PC-9 (cell line): ENCODE data around the gene APOL2. TPM values are rescaled to one million over a fixed set of nuclear protein-coding genes. Genes with fewer than 3 reads are reported as not detected.
"Not testable (repeated sequence)": the region's sequence is repeated elsewhere in the genome, so short reads cannot be mapped to it uniquely, and the experiment has no call there.

ENCODE experiments used
- BruUV-seq: library from RNA; stranded (reverse); fragments of 400-500 nt; replicated peaks from 2 replicates; lab custom pipeline; 2021; lab: Mats Ljungman, UMichigan
- CTCF ChIA-PET: fragments of 300-600 bp; sonication (Branson Sonifier 250); formaldehyde crosslinking; loops from one replicate; lab custom pipeline; 2022; ENCODE audit warnings: antibody characterized with exemption; lab: Charles Lee
- POLR2A ChIA-PET: fragments of 300-600 bp; sonication (Branson Sonifier 250); formaldehyde crosslinking; loops from one replicate; lab custom pipeline; 2022; ENCODE audit warnings: antibody characterized with exemption; ENCODE audit not compliant: unreplicated experiment; lab: Charles Lee
- DNase-seq, 2 experiments: peaks; one replicate each; pipeline versions ENCODE4 v3.0.0 to v3.0.0-alpha.2; 2015 to 2022; ENCODE audit warnings: mixed read lengths in 1 of 2
- H2AFZ ChIP-seq: fragments of 200-600 bp; sonication (generic); 2 replicates; pipeline ENCODE4 v1.8.1; 2017; ENCODE audit warnings: antibody characterized with exemption
- H3F3A ChIP-seq: fragments of 200-600 bp; sonication (generic); 2 replicates; pipeline ENCODE4 v1.8.1; 2017; ENCODE audit warnings: antibody characterized with exemption, mild to moderate bottlenecking, low read depth; ENCODE audit not compliant: insufficient read depth
- H3K27ac ChIP-seq: fragments of 200-600 bp; sonication (generic); 2 replicates; pipeline ENCODE4 v1.6.1; 2016; ENCODE audit warnings: mixed run types
- H3K27me3 ChIP-seq: fragments of 200-600 bp; sonication (generic); 2 replicates; pipeline ENCODE4 v1.6.1; 2016; ENCODE audit warnings: low read depth, mixed run types; ENCODE audit not compliant: insufficient read depth
- H3K36me3 ChIP-seq: fragments of 200-600 bp; sonication (generic); 2 replicates; pipeline ENCODE4 v1.6.1; 2016; ENCODE audit warnings: low read depth, mixed run types
- H3K4me1 ChIP-seq: fragments of 200-600 bp; sonication (generic); replicated peaks from 2 replicates; pipeline ENCODE4 v1.6.1; 2016; ENCODE audit warnings: mixed run types; ENCODE audit not compliant: insufficient read depth
- H3K4me2 ChIP-seq: fragments of 200-600 bp; sonication (generic); 2 replicates; pipeline ENCODE4 v1.6.1; 2017; ENCODE audit warnings: mixed run types
- H3K4me3 ChIP-seq: fragments of 200-600 bp; sonication (generic); 2 replicates; pipeline ENCODE4 v1.6.1; 2016; ENCODE audit warnings: mixed run types
- H3K79me2 ChIP-seq: fragments of 200-600 bp; sonication (generic); 2 replicates; pipeline ENCODE4 v1.6.1; 2017; ENCODE audit warnings: low read depth, mixed run types
- H3K9me2 ChIP-seq: fragments of 200-600 bp; sonication (generic); 2 replicates; pipeline ENCODE4 v1.8.1; 2017; ENCODE audit warnings: mild to moderate bottlenecking; ENCODE audit not compliant: insufficient read depth
- H3K9me3 ChIP-seq: fragments of 200-600 bp; sonication (generic); 2 replicates; pipeline ENCODE4 v1.8.1; 2016; ENCODE audit warnings: low read depth; ENCODE audit not compliant: insufficient read depth
- H4K20me1 ChIP-seq: fragments of 200-600 bp; sonication (generic); 2 replicates; pipeline ENCODE4 v1.8.1; 2017; ENCODE audit not compliant: insufficient read depth
- CTCF ChIP-seq: fragments of 200-600 bp; sonication (generic); conservative IDR thresholded peaks from 2 replicates; pipeline ENCODE4 v1.6.1; 2017; ENCODE audit warnings: mixed run types, antibody characterized with exemption, mild to moderate bottlenecking, moderate library complexity
- EZH2 ChIP-seq: fragments of 200-600 bp; sonication (generic); IDR thresholded peaks from 2 replicates; pipeline ENCODE4 v1.8.0; 2017; ENCODE audit warnings: antibody characterized with exemption, low read depth
- intact Hi-C: fragments of 100-400 bp; cut with micrococcal nuclease; formaldehyde crosslinking; loops from one replicate; pipeline ENCODE4 v1.10.0; 2022; ENCODE audit not compliant: unreplicated experiment
- total RNA-seq: library from RNA; stranded (reverse); gene quantifications from 2 replicates; pipeline ENCODE4 v1.2.3, GENCODE V29; 2021

APOL2 gene
- total RNA-seq, 1 experiment from 2014 or later, result 27.4 TPM

DNA sequence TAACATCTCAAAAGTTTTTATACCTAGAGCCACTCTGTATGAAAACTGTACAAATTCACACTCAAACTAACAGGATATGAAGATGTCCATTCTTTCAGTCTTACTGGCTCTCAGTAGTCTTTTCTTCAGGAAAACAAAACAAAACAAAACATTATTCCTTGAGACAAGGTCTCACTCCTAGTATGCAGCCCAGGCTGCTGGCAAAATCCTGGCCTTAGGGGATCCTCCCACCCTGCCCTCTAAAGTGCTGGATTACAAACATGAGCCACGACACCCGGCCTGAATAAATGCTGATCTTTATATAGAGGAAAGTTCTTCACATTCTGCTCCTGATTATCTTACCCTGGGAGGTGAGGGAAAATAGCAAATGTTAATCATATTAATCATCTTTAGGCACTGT is 5.1 kb downstream of the APOL2 start:
- intact Hi-C loops, result no loop called here
- no peaks in the 10 kb centered on the region for H3K9me3 ChIP-seq
- DNase-seq, result no peak
- H3K4me3 ChIP-seq, result no peak overlapping the region
- peaks cover 16% of the 10 kb centered on the region for H3K4me1 ChIP-seq
- H3K36me3 ChIP-seq, result no peaks in the 10 kb centered on the region
- BruUV-seq, result no TSS peak
- peaks cover 5% of the 10 kb centered on the region; the same call in 1 of the 2 replicates for H3F3A ChIP-seq
- no peak for TF ChIP-seq CTCF
- no peak for TF ChIP-seq EZH2
- H3K27me3 ChIP-seq, result no peaks in the 10 kb centered on the region
- ChIA-PET CTCF (no interaction called here), POLR2A (no interaction called here)
- H3K27ac ChIP-seq, result no peak overlapping the region
- H3K9me2 ChIP-seq, result no peaks in the 10 kb centered on the region
- H4K20me1 ChIP-seq, result no peaks in the 10 kb centered on the region
- no peak overlapping the region for H2AFZ ChIP-seq
- H3K79me2 ChIP-seq, result peaks cover 24% of the 10 kb centered on the region
- no peak overlapping the region for H3K4me2 ChIP-seq

- Histone ChIP-seq H3K27ac (no peak overlapping the region), H3F3A (peaks cover under 1% of the 10 kb centered on the region; the same call in 1 of the 2 replicates), H3K9me2 (no peaks in the 10 kb centered on the region), H3K9me3 (no peaks in the 10 kb centered on the region), H2AFZ (no peak overlapping the region), H3K36me3 (no peaks in the 10 kb centered on the region), H3K79me2 (peaks cover 23% of the 10 kb centered on the region), H3K4me2 (no peak overlapping the region), H3K27me3 (no peaks in the 10 kb centered on the region), H4K20me1 (no peaks in the 10 kb centered on the region), H3K4me1 (peaks cover 15% of the 10 kb centered on the region), H3K4me3 (no peak overlapping the region)
- TF ChIP-seq CTCF (no peak), EZH2 (no peak)
- DNase-seq, result no peak
- BruUV-seq, result no TSS peak
- ChIA-PET CTCF (no interaction called here), POLR2A (no interaction called here)
- intact Hi-C loops, result no loop called here
These were observed 5.5 kb downstream of the APOL2 start for GRCh38 chr22:36233796-36234195.

- no peak for TF ChIP-seq EZH2
- TF ChIP-seq CTCF, result no peak
- Histone ChIP-seq H3K4me3 (no peak overlapping the region), H3K4me2 (no peak overlapping the region), H4K20me1 (no peaks in the 10 kb centered on the region), H3K4me1 (peaks cover 6% of the 10 kb centered on the region), H3F3A (no peaks in the 10 kb centered on the region), H3K27me3 (no peaks in the 10 kb centered on the region), H2AFZ (no peak overlapping the region), H3K36me3 (no peaks in the 10 kb centered on the region), H3K9me3 (no peaks in the 10 kb centered on the region), H3K79me2 (peaks cover 13% of the 10 kb centered on the region), H3K9me2 (no peaks in the 10 kb centered on the region), H3K27ac (no peak overlapping the region)
- POLR2A ChIA-PET, result no interaction called here
- CTCF ChIA-PET, result no interaction called here
- no peak for DNase-seq
- intact Hi-C loops, result no loop called here
- BruUV-seq, result no TSS peak
These were observed 6.5 kb downstream of the APOL2 start for GRCh38 chr22:36232715-36233401.

- H3K4me1 ChIP-seq, intact Hi-C loops, H3K9me3 ChIP-seq, H3K9me2 ChIP-seq, DNase-seq, CTCF ChIA-PET, H3K4me3 ChIP-seq, H3K79me2 ChIP-seq, H4K20me1 ChIP-seq, BruUV-seq, H3K27ac ChIP-seq, H3K4me2 ChIP-seq, POLR2A ChIA-PET, H3K36me3 ChIP-seq, H2AFZ ChIP-seq, H3K27me3 ChIP-seq, H3F3A ChIP-seq: not testable (repeated sequence)
These were observed 8.3 kb downstream of the APOL2 start for GRCh38 chr22:36231051-36231450.

- CTCF ChIA-PET, H3K27ac ChIP-seq, H3F3A ChIP-seq, POLR2A ChIA-PET, H3K4me3 ChIP-seq, H3K9me2 ChIP-seq, H3K27me3 ChIP-seq, H3K9me3 ChIP-seq, H3K4me1 ChIP-seq, H3K79me2 ChIP-seq, H4K20me1 ChIP-seq, BruUV-seq, H3K4me2 ChIP-seq, H2AFZ ChIP-seq, intact Hi-C loops, DNase-seq, H3K36me3 ChIP-seq: not testable (repeated sequence)
These were observed 9.7 kb downstream of the APOL2 start for GRCh38 chr22:36229649-36230048.
